ENCODE measurements around the gene IQGAP3.

Gene IQGAP3

DNA sequence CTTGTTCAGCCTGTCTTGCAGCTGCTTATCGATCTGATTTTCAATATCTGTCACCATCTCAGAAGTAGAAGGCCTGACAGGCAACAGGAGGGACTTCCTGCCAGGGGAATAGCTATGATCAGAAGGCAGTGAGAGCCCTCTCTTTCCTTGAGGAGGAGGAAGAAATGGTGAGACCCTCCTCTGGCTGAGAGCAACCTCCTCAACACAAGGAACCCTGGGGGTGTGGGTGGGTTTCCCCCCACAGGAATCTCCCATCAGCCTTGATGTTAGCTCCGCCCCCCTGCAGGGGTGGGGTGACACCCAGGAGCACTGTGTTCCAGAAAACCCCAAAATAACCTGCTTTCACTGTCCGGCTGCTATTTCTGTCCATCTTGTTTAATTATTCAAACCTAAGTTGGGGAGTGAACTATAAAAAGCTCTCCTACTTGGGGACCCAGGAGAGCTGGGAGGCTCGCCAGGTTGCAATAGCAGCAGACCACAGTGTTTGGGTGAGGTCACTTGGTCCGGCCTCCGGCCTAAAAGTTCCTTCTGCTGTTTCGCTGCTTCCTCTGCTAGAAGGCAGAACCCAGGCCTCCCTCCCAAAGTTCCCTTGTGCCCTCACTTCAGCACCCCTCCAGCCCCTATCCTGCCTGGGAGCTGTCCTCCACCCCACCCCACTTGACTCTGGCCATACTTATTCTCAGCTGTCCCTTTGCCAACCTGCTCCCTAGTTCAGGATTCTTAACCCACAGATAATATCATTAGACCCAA is 64.0 kb downstream of the IQGAP3 start:
- no peak for DNase-seq

DNA sequence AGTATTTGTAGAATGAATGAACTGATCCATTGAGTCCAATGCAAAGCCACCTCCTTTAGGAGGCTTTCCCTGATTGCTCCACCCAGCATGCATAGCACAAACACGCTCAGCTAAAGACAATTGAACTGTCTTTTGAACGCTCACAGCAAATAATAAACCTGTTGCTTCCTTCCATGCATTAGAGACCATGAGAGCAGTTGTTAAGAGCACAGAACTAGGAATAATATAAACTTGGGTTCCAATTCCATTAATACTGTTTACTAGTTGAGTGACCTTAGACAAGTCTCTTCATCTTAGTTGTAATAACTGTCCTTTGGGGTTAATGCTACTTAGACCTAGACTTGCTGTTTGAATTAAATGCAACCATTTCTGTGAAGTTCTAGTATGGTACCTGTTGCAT is 65.9 kb downstream of the IQGAP3 start:
- no peak for DNase-seq

DNA sequence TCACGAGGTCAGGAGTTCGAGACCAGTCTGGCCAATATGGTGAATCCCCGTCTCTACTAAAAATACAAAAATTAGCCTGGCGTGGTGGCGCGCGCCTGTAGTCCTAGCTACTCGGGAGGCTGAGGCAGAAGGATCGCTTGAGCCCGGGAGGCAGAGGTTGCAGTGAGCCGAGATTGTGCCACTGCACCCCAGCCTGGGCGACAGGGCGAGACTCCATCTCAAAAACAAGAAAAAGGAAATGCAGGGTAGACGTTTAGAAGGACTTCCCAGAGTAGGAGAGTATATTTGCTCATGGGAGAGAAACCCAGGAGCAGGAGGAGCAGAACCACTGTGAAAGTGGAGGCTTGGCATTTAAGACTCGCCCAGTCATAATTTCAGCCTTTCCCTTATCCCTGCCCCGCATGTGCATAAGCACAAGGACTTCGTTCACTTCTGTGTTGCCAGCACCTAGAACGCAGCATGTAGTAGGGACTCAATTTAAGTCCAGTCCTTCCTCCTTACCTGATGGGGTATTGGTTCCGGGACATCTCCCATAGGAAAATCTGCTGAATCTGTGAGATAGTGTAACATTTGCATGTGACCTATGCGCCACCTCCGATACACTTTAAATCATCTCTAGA is 66.6 kb downstream of the IQGAP3 start:
- DNase-seq = no peak

DNA sequence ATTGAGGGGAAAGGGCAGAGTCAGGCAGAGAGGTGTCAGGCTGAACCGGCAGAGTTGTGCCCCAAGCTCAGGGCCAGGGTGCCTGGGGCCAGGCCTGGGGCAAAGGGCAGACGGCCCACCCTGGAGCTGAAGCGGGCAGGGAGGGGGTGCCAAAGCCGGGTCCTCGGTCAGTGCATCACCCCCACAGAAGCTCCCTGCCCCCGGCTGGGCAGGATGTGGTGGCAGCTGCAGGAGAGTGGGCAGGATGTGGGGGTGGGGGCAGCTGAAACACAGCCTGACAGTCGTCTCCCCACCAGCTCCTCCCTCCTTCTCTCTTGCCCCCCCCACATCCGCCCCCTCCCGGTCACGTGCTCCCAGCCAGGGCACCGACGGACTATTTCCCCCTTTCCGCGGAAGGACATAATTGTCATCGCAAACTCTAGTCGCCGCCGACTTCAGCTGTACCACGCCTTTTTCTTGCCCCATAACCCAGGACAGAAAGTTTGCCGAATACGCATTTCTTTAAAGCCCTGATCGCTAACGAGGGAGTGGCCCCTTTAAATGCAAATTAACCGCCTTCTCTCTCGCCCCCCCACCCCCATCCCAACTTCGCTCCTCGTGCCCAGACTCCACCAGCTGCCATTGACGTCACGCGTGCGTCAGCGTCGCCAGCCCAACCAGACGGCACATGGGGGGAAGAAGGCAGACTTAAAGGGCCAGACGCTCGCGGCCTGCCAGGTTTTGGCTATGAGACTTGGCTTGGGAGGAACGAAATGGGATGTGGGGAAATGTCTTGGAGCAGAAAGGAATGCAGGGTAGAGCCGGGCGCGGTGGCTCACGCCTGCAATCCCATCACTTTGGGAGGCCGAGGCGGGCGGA is 67.3 kb downstream of the IQGAP3 start:
- DNase-seq = peak; percentile 97

DNA sequence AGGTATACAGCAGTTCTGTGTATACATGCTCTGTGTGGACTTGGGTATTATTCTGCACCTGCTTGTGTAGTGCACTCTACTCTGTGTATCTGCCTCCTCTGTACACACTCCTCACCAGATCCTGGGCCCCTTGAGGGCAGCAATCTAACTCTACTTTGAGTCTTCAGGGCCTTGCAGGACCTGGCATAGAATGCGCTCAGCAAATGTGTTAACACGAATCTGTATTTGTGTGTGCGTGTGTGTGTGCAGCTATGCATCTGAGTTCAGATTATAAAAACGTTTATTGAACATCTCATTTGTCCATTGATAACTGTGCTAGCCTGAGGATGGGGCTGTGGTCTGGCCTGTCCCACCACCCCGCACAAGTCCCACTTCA is 67.9 kb downstream of the IQGAP3 start:
- peak; percentile 90 for DNase-seq

DNA sequence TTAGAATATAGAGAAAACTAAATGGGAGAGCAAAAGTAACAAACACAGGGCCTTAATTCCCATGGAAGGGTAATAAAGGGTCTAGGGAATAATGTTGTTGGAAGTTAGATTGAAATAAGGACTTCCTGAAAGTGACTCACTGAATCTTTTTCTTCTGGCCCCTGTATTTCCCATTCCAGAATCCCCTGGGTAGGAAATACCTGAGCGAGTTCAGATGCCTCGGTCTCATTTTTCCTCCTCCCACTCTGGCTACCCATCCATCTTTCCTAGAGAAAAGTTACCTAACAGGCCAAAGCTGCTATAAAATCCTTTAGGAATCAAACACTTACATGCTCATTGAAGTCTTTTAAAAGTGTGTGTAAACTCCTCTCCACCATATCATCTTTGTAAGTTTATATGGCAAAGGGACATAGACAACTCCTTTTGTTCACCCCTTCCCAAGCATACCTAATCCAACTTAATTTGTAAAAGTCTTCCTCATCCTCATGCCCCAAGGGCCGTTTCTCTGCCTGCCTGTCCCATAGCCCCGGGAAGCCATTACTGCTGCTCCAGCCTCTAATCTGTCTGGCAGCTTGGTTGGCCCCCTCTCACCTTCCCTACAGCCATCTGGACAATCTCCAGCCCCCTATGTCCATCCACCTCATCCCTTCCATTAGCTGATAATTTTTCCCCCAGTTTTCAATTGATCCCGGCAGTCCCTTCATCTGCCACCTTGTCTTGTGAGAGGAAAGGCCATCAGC is 68.5 kb downstream of the IQGAP3 start:
- DNase-seq = no peak

DNA sequence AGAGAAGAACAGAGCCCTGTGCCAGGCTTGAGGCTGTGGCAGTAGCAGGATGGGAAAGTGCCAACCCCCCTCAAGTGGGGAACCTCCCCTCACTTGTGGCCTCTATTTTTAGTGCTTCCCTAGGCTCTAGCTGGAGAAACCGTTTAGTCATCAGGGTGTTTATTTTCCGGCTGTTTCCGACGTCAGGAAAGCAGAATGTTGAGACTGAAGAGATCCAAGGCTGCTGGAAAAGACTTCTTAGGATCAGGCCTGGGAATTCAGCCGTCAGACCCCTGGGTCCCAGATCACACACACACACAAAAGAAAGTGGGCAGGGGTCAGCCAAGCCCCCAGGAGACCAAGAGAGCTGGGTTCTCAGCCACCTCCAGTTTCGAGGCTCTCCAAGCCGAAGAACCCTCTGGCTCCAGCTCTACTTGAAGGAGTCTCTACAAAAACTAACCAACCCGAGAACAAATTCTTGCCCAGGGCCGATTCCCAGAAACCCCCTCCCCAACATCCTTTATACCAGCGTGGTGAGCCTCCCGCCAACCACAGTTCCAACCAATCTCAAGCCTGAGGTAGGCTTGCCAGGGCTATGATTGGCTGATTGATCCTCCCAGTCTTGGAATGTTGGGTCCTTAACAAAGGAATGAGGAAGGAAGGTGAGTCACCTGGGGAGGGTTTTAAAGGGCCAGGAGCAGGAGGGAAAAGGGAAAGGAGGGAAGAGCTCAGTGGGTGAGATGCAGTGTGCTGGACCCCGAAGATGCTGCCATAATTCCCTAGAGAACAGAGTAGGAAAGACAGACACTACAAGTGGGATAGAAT is 69.3 kb downstream of the IQGAP3 start:
- DNase-seq = peak; percentile 66

DNA sequence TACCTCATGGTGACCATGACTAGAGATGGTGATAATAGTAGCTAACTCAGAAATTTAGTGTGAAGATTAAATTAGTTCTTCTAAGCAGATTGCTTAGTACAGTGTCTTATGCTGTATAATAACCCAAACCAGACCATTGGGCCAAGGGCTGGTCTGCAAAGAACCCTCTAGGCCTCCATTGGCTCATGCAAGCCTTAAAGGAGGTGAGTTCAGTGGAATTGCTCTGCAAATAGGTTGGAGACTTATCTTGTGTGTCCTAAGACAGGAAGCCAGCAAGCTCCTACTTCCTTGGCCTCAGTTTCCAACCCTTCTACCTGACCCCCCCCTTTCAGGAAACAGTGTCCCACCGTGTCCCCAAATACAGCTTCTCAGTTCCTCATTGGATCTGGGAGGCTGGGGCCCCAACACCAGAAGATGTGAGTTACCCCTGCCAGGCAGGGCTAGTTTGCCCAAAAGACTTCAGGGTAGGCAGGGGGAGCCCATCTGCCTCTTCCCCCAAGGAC is 69.9 kb downstream of the IQGAP3 start:
- DNase-seq = peak; percentile 66

DNA sequence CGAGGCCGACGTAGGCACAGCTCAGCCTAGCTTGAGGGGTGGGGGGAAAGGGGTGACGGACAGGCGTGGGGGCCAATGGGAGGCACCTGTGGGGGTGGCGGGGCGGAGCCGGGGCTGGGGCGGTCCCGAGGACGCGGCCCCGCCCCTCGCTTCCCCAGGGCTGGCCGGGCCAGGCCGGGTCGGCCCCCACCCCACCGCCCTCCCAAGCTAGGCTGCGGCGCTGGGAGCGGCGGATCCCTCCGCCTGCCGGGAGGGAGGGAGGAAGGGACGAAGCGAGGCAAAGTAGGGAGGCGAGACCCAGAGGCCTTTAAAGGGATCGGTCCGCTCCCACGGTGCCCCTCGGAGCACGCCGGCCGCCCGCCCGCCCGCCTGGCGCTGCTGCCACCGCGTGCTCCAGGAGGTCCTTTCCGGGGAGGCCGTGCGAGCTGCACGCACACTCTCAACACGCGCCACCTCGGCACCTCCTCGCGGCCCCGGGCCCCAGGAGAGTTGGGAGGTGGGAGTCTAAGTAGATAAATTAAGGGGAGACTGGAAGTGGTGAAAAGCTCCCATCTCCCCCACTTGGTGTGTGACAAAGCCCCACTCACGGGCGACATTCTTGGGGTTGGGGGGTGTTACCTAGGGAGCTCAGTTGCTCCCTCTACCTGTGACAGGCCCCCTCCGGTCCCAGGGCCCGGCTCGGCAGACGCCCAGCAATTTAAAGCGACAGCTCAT is 71.4 kb downstream of the IQGAP3 start:
- DNase-seq = peak; percentile 94

DNA sequence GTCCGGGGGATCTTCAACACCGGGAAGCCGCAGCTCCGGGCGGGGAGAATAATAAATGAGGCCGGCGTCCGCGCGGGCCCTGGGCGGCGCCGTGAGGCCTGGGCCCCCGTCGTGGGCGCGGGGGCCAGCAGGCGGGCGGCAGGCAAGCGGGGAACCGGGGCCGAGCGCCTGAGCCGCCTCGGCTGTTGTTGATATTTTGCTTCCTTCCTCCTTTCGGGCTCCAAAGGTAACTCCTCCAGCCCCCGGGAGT is 71.9 kb downstream of the IQGAP3 start, which contains the start of gene MEF2D:
Gene MEF2D, minus strand, starts transcription at position 233 of the 250 bp plus-strand sequence. CDS start 17,483 bp downstream, outside the sequence.
- DNase-seq = no peak

DNA sequence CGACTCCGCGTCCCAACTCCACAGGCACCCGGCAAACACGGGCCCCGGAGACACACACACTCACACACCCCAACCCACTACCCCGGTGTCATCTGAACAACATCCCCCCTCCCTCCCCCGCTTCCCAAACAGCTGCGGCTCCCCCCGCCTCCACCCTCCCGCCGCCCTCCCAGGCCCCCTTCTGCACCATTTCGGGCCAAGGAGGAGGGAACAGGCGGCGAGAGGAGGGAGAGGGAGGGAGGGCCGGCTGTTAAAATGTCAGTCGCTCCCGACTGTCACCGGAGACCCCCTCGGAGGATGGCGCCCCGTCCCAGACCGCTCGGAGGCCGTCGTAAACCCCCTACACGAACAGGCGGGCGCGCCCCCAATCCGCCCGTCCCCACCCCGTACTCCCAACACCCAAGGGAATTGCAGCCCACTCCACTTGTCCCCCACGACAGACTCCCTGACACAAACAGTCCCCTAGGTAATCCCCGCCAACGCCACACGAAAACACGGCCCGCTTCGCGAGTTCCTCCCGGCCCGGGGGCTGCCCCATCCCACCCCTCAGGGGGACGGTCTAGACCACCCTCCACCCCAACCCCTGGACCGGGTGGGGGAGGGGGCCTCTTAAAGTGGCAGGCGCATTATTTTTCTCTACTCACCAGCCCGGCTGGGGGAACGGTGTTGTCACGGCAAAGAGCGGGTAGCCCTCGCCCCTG is 72.4 kb downstream of the IQGAP3 start:
- DNase-seq = peak; percentile 72

DNA sequence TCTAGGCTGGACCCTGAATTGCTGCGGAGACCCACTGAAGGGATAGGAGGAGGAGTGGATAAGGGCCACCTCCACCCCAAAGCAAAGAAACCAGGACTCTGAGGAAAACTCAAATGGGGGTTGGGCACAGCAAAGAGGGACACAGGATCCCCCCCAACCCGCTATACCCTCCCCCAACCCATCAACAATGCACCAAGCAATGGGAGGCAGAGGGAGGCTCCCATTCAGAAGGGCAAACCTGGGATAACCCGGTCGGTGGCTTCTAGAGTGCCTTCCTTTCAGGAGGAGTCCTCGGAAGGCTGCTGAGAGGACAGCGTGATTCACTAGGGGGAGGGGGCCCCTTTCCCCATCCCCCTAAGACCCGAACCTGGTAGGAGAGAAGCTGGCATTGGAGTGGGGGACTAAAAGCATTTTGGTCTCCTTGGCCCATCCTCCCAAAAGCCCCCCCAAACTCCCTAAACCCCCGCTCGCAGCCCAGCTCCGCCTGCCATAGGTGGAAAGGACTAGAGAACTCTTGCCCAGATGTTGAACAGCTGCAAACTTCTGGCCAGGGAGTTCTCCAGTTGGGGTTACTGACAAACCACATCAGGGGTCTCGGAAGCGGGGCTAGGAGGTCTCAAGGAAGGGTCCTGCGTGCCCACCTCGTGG is 73.0 kb downstream of the IQGAP3 start:
- no peak for DNase-seq

DNA sequence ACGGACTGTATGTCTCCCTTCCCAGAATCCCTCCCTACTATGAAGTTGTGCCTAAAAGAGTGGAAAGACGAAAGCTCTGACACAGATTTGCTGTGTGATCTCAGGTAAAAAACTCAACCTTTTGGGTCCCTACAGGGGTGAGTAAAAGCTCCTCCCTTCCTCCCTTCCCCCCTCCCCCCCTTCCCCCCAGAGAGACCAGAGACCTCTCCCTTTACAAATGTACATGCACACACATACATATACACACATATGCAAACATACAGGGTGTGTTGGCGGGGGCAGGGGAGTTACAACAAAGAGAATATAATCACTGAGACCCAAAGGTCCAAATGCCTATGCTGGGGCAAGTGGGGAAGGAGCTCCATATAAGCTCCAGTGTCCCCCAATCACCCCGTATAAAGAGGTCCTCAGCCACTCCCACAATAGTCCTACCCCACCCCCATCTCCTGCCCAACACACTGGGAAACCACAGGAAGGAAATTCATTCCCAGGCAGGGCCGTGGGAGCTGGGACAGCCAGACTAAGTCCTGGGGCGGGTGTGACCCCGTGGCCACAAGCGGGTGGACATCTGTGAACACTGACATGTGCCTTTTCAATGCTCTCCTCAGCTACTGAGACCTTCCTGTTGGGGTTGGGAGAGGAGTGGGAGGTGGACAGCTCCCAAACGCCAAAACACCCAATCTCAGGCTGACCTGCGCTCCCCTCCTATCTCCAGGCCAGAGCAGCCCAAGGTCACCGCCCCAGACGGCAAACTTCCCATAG is 73.8 kb downstream of the IQGAP3 start:
- DNase-seq = no peak

DNA sequence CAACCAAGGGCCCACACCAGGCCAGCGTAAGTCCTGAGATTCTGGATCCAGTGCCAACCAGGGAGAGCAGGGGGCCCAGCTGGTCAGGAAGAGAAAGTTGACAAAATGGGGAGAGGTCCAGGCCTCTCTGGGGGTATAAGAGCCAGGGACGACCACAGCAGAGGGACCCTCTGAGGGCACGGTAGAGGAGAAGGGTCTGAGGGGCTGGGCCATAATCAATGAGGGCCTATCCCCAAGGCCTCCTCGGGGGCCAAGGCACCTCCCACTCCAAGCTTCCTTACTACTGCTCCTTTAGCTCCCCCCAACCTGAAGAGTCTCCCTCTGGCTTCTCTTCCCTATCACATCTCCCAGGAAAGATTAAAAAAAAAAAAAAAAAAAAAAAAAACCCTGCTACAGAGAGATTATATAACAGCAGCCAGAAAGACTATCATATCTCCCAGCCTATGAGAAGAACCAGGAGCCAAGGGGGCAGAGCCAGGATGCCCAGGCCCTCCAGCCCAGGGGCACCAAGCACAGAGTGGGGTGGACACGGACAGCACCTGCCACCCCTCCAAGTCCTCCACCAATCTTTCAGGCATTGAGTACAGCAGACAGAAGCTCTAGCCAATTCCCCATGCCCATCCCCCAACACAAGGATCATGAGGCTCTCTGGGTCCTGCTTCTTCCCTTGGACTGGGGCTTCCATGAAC is 74.5 kb downstream of the IQGAP3 start:
- DNase-seq = no peak

DNA sequence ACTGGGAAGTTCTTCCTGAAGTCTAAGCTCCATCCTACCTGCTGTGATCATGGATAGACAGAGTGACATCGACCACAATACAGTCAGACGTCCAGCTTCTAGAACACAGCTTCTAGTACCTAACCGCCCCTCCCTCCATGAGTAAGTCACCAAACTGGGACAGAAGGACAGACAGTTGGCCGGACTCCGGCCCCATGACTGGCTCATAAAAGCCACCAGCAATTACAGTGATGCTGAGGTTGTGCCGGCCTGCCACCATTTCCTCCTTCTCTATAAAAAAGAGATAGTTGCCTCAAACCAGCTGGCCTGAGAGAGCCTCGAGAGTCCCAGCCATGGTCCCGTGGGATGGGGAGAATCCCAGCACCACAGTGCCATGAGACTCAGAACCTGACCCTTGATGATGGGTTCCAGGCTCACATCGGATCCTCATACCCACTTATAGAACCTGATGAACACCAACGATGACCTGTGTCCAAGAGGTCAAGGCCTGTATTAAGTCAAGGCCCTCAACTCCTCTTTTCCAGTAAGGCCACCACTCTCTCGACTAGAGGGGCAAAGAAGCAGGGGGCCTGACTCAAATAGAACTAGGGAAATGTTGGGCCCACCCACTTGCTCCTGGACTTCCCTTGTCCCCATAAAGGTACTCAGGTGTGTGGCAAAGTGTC is 75.2 kb downstream of the IQGAP3 start:
- no peak for DNase-seq

DNA sequence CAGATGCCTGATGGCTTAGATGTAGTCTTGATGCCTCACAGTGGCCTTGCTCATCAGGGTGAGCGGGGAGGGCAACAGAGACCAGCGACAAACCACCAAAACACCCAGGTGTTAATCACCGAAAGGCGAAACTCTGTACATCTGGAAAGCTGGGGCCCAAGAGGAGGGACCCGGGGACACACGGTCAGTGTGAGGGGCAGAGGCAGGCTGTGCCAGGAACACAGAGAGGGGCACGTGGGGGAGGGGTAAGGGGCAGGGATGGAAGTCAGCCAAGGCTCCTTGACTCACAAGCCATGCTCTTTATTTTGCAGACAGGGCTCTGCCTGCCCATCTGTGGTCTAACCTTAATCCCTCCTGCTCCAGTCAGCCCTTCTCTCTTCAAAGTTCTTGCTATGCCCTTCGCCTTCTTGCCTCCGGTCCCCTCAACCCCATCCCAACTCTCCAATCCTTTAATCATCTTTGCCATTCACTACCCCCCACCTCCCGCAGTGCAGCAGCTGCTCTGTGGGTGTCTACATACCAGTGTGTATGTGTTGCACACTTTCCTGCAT is 76.1 kb downstream of the IQGAP3 start:
- DNase-seq = no peak

DNA sequence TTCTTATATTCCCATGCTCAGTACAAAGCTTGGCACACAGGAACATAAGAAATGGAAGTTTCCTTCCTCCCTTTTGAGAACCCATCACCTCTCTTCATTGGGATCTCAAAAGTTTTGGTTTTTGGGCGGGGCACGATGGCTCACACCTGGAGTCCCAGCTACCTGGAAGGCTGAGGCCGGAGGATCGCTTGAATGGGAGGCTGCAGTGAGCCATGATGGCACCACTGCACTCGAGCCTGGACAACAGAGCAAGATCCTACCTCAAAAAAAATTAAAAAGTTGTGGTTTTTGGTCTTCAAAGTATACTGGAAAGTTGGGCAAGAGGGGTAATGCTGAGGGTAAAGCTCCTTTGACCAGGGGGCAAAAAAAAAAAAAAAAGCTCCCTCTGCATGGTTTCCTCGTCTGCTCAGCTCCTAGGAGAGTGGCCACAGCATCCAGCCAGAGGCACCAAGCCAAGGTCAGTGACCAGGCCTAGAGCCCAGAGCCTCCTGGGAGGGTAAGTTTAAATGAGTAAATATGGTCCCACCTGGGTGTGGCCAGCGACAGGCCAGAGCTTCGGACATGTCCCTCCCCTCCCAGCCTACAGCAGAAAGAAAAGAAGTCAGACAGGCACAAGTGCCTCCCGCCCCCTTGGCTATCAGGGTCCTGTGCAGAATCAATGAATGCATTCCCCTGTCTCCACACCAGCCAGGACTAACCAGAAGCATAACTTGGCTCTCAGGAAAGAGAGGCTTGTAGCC is 76.8 kb downstream of the IQGAP3 start:
- DNase-seq = no peak

All from KG1 (cell line).